Keratinocyte (primary cell): ENCODE data around the gene MYO1D. TPM values are rescaled to one million over a fixed set of nuclear protein-coding genes. Genes with fewer than 3 reads are reported as not detected.

Experiments
- DNase-seq: peaks from one replicate; pipeline ENCODE4 v3.0.0-alpha.2; 2011; ENCODE audit warnings: low read depth, missing footprints, low spot score
- FAIRE-seq: peaks from 2 replicates; lab custom pipeline; 2011; peaks lifted over from hg19 to GRCh38; lab: Jason Lieb, UNC
- H2AFZ ChIP-seq: 2 replicates; pipeline ENCODE4 v1.6.0; 2012; ENCODE audit warnings: low read length, control low read depth, inconsistent platforms; ENCODE audit not compliant: control insufficient read depth
- H3K27ac ChIP-seq: 2 replicates; pipeline ENCODE4 v1.5.1; 2011; ENCODE audit warnings: low read length; ENCODE audit not compliant: control insufficient read depth, insufficient read depth
- H3K27me3 ChIP-seq: 3 replicates; pipeline ENCODE4 v1.6.0; 2011; ENCODE audit warnings: low read length; ENCODE audit not compliant: control insufficient read depth, insufficient read depth; ENCODE audit errors: extremely low read depth
- H3K36me3 ChIP-seq, 2 experiments: 2 replicates in 1 of 2; 3 replicates in 1 of 2; pipeline ENCODE4 v1.5.1; 2011; ENCODE audit warnings: low read length in 2 of 2, mild to moderate bottlenecking in 1 of 2; ENCODE audit not compliant: control insufficient read depth in 2 of 2, insufficient read depth in 2 of 2; ENCODE audit errors: extremely low read depth in 1 of 2
- H3K4me1 ChIP-seq: 3 replicates; pipeline ENCODE4 v1.5.1; 2011; ENCODE audit warnings: low read length; ENCODE audit not compliant: control insufficient read depth, insufficient read depth; ENCODE audit errors: extremely low read depth
- H3K4me2 ChIP-seq: 3 replicates; pipeline ENCODE4 v1.6.0; 2011; ENCODE audit warnings: low read depth, low read length; ENCODE audit not compliant: control insufficient read depth, insufficient read depth; ENCODE audit errors: extremely low read depth
- H3K4me3 ChIP-seq, 3 experiments: fragments of 200-600 bp in 1 of 3; sonication (generic) in 1 of 3; 2 replicates in 2 of 3; 3 replicates in 1 of 3; pipeline ENCODE4 v1.5.1; 2011 to 2016; ENCODE audit warnings: low read length in 3 of 3, mild to moderate bottlenecking in 3 of 3, control low read depth in 2 of 3, inconsistent platforms in 1 of 3, low read depth in 1 of 3, mixed read lengths in 1 of 3, mixed run types in 1 of 3, moderate library complexity in 1 of 3; ENCODE audit not compliant: control insufficient read depth in 2 of 3, insufficient read depth in 2 of 3; ENCODE audit errors: extremely low read depth in 1 of 3
- H3K79me2 ChIP-seq: 2 replicates; pipeline ENCODE4 v1.6.0; 2012; ENCODE audit warnings: low read length; ENCODE audit not compliant: control insufficient read depth, insufficient read depth
- H3K9ac ChIP-seq: 3 replicates; pipeline ENCODE4 v1.6.0; 2011; ENCODE audit warnings: low read length; ENCODE audit not compliant: control insufficient read depth, insufficient read depth; ENCODE audit errors: extremely low read depth
- H3K9me1 ChIP-seq: 3 replicates; pipeline ENCODE4 v1.6.0; 2011; ENCODE audit warnings: low read length; ENCODE audit not compliant: control insufficient read depth, insufficient read depth; ENCODE audit errors: extremely low read depth
- H3K9me3 ChIP-seq: 2 replicates; pipeline ENCODE4 v1.5.1; 2012; ENCODE audit warnings: low read depth, low read length; ENCODE audit not compliant: control insufficient read depth
- H4K20me1 ChIP-seq: 3 replicates; pipeline ENCODE4 v1.6.0; 2011; ENCODE audit warnings: low read length; ENCODE audit not compliant: control insufficient read depth, insufficient read depth; ENCODE audit errors: extremely low read depth
- CTCF ChIP-seq, 3 experiments: IDR thresholded peaks in 1 of 3; conservative IDR thresholded peaks in 1 of 3; optimal IDR thresholded peaks in 1 of 3; 2 replicates in 2 of 3; 3 replicates in 1 of 3; pipeline versions ENCODE3 to v1.5.1; 2011; ENCODE audit warnings: low read length in 3 of 3, mild to moderate bottlenecking in 3 of 3, moderate library complexity in 2 of 3, control low read depth in 1 of 3, inconsistent platforms in 1 of 3; ENCODE audit not compliant: insufficient read depth in 2 of 3; ENCODE audit errors: extremely low read depth in 1 of 3
- EZH2 ChIP-seq: IDR thresholded peaks from one replicate; pipeline ENCODE4 v1.6.1; 2012; ENCODE audit warnings: inconsistent platforms, mild to moderate bottlenecking, low read length, moderate library complexity
- dilution Hi-C: fragments of 300-500 bp; cut with MboI; formaldehyde crosslinking; loops from one replicate; pipeline ENCODE4 v1.7.0; 2020; ENCODE audit warnings: low sequenced_read_pairs; ENCODE audit not compliant: extremely low pct_ligation_motif_present
- polyA plus RNA-seq, 5 experiments: library from polyadenylated mRNA; depleted of rRNA in 3 of 5; stranded (reverse) in 3 of 5; stranded (forward) in 1 of 5; unstranded in 1 of 5; fragments of >200 nt; gene quantifications; 1 replicate in 1 of 5; 2 replicates in 3 of 5; 3 replicates in 1 of 5; pipeline versions ENCODE4 v1.2.1 to v1.2.3, GENCODE V29; 2011 to 2012; ENCODE audit warnings: missing spikeins in 2 of 5, low read depth in 1 of 5, low replicate concordance in 1 of 5

Gene MYO1D
- polyA plus RNA-seq, 1 donor (not counting 4 experiments of a cell fraction or from before 2014, with no cell fraction given) = 33.7 TPM

- no peak for FAIRE-seq
- Histone ChIP-seq H3K9ac (no peak overlapping the region), H3K9me3 (no peaks in the 10 kb centered on the region), H3K27ac (no peak overlapping the region), H4K20me1 (no peaks in the 10 kb centered on the region), H3K4me1 (peaks cover 37% of the 10 kb centered on the region), H3K4me3 (no peak overlapping the region), H3K79me2 (no peaks in the 10 kb centered on the region), H2AFZ (no peak overlapping the region), H3K36me3 (peaks cover 4 to 7% of the 10 kb centered on the region in 2 experiments), H3K27me3 (no peaks in the 10 kb centered on the region), H3K9me1 (no peaks in the 10 kb centered on the region), H3K4me2 (no peak overlapping the region)
- no peak for DNase-seq
- dilution Hi-C loops = no loop called here
- no peak for TF ChIP-seq CTCF (optimal IDR thresholded peaks at IDR 0.05 in 1 of 3, IDR thresholded peaks at IDR 0.05 in 1 of 3, conservative IDR thresholded peaks at IDR 0.05 in 1 of 3; ENCODE audit: extremely low read depth in 1 of 3, insufficient read depth in 2 of 3, low read length in 3 of 3)
- TF ChIP-seq EZH2 = no peak
Observed at GRCh38 chr17:32563583-32563982, 313.3 kb downstream of the MYO1D start.

- dilution Hi-C loops = no loop called here
- H3K27me3 ChIP-seq = no peaks in the 10 kb centered on the region
- H2AFZ ChIP-seq = peak overlapping the region; percentile 21
- no peaks in the 10 kb centered on the region for H3K9me3 ChIP-seq
- H3K27ac ChIP-seq = no peak overlapping the region
- H3K36me3 ChIP-seq = no peaks in the 10 kb centered on the region
- peak overlapping the region; percentile 31 for H3K4me2 ChIP-seq
- no peak for TF ChIP-seq EZH2
- no peak for TF ChIP-seq CTCF (optimal IDR thresholded peaks at IDR 0.05 in 1 of 3, IDR thresholded peaks at IDR 0.05 in 1 of 3, conservative IDR thresholded peaks at IDR 0.05 in 1 of 3; ENCODE audit: extremely low read depth in 1 of 3, insufficient read depth in 2 of 3, low read length in 3 of 3)
- H3K9me1 ChIP-seq = no peaks in the 10 kb centered on the region
- H3K79me2 ChIP-seq = no peaks in the 10 kb centered on the region
- no peak overlapping the region for H3K4me3 ChIP-seq
- peaks cover 15% of the 10 kb centered on the region for H3K4me1 ChIP-seq
- H4K20me1 ChIP-seq = no peaks in the 10 kb centered on the region
- DNase-seq (no peak), FAIRE-seq (no peak)
- H3K9ac ChIP-seq = peak overlapping the region; percentile 22
Observed at GRCh38 chr17:32558997-32559650, 317.8 kb downstream of the MYO1D start.
